Bronchial epithelial cell (primary cell): ENCODE data around the gene OR2M5. TPM values are rescaled to one million over a fixed set of nuclear protein-coding genes. Genes with fewer than 3 reads are reported as not detected.

Source experiments
- DNase-seq: peaks from one replicate; pipeline ENCODE4 v3.0.0-alpha.2; 2010; ENCODE audit warnings: low read depth
- FAIRE-seq: peaks from 2 replicates; lab custom pipeline; 2011; peaks lifted over from hg19 to GRCh38; lab: Jason Lieb, UNC
- H3K27me3 ChIP-seq: 2 replicates; pipeline ENCODE4 v1.5.1; 2011; ENCODE audit warnings: low read length; ENCODE audit not compliant: control insufficient read depth, insufficient read depth
- H3K36me3 ChIP-seq: 2 replicates; pipeline ENCODE4 v1.5.1; 2011; ENCODE audit warnings: low read length; ENCODE audit not compliant: control insufficient read depth, insufficient read depth
- H3K4me3 ChIP-seq: 2 replicates; pipeline ENCODE4 v1.5.1; 2011; ENCODE audit warnings: mild to moderate bottlenecking, low read depth, low read length, control low read depth
- total RNA-seq: library from RNA; depleted of rRNA; stranded (reverse); fragments of >200 nt; gene quantifications from 2 replicates; pipeline ENCODE4 v1.2.1, GENCODE V29; 2014
- TF ChIP-seq, protein P1 (sequence below): IDR thresholded peaks from 2 replicates; pipeline ENCODE4 v1.5.1; 2011; ENCODE audit warnings: mild to moderate bottlenecking, moderate library complexity, low read length, control low read depth, inconsistent platforms; ENCODE audit not compliant: insufficient read depth, severe bottlenecking

OR2M5 gene
- total RNA-seq, 1 donor from 2014 or later, result not detected

DNA sequence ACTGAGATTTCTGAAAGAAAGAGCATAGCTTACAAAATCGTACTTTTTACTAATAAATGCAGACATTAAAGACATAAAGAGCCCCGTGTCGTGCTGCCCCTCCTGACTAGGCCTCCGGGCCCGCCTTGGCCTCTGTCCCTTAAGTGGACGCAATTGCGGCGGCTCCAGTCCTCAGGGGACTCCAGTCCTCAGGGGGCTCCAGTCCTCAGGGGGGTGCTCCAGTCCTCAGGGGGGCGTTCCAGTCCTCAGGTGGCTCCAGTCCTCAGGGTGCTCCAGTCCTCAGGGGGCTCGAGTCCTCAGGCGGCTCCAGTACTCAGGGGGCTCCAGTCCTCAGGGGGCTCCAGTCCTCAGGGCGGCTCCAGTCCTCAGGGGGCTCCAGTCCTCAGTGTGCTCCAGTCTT is 19.1 kb downstream of the OR2M5 start:
- H3K27me3 ChIP-seq, result no peaks in the 10 kb centered on the region
- TF ChIP-seq, protein P1, sequence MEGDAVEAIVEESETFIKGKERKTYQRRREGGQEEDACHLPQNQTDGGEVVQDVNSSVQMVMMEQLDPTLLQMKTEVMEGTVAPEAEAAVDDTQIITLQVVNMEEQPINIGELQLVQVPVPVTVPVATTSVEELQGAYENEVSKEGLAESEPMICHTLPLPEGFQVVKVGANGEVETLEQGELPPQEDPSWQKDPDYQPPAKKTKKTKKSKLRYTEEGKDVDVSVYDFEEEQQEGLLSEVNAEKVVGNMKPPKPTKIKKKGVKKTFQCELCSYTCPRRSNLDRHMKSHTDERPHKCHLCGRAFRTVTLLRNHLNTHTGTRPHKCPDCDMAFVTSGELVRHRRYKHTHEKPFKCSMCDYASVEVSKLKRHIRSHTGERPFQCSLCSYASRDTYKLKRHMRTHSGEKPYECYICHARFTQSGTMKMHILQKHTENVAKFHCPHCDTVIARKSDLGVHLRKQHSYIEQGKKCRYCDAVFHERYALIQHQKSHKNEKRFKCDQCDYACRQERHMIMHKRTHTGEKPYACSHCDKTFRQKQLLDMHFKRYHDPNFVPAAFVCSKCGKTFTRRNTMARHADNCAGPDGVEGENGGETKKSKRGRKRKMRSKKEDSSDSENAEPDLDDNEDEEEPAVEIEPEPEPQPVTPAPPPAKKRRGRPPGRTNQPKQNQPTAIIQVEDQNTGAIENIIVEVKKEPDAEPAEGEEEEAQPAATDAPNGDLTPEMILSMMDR, result no peak
- DNase-seq (no peak), FAIRE-seq (no peak)
- H3K36me3 ChIP-seq, result no peaks in the 10 kb centered on the region
- no peak overlapping the region for H3K4me3 ChIP-seq

DNA sequence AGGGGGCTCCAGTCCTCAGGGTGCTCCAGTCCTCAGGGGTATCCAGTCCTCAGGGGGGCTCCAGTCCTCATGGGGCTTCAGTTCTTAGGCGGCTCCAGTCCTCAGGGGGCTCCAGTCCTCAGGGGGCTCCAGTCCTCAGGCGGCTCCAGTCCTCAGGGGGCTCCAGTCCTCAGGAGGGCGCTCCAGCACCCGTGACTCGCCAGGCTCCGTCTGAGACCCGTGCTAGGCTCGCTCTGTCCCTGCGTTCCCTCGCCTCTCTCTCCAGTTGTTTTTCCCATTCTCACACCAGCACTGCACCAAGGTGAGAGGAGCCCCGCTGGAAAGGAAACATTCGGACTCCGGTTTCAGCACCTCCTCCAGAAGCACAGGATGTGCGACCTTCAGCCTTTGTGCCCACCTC is 20.2 kb downstream of the OR2M5 start:
- TF ChIP-seq, protein P1, result no peak
- Histone ChIP-seq H3K4me3 (no peak overlapping the region), H3K36me3 (no peaks in the 10 kb centered on the region), H3K27me3 (no peaks in the 10 kb centered on the region)
- DNase-seq, result no peak
- no peak for FAIRE-seq

DNA sequence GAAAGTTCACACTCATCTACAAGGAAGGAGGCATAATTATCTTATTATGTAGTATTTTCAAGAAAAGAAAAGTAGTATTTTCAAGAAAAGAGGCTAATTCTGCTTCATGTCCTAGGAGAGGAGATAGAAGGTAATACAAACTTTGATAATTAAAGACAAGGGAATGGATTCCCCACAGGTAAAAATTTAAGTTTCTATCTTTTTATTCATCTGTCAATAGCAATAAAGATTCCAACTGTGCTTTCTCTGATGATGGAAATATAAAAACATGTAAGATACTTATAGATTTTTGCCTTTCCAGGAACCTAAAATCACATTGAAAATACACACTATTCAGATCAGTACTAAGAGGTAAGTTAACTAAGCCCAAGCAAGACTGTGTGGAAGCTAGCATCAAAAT is 29.6 kb downstream of the OR2M5 start, which contains the start of gene OR2M2:
Gene OR2M2, plus strand, starts transcription at position 301 of the 400 bp plus-strand sequence. CDS start 5,165 bp downstream, outside the sequence.
- no peaks in the 10 kb centered on the region for H3K36me3 ChIP-seq
- DNase-seq, result no peak
- H3K27me3 ChIP-seq, result no peaks in the 10 kb centered on the region
- TF ChIP-seq, protein P1, result no peak
- H3K4me3 ChIP-seq, result no peak within 1 kb of the TSS
- no peak for FAIRE-seq

DNA sequence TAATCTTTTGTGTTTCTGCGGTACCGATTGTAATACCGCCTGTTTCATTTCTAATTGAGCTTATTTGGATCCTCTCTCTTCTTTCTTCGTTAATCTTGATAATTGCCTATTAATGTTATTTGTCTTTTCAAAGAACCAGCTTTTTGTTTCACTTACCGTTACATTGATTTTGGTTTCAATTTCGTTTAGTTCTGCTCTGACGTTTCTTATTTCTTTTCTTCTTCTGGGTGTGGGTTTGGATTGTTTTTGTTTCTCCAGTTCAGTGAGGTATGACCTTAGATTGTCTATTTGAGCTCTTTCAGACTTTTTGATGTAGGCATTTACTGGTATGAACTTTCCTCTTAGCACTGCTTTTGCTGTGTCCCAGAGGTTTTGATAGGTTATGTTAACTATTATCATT is 39.0 kb downstream of the OR2M5 start:
- Histone ChIP-seq H3K27me3 (no peaks in the 10 kb centered on the region), H3K4me3 (no peak overlapping the region), H3K36me3 (no peaks in the 10 kb centered on the region)
- TF ChIP-seq, protein P1, result no peak
- FAIRE-seq (no peak), DNase-seq (no peak)

DNA sequence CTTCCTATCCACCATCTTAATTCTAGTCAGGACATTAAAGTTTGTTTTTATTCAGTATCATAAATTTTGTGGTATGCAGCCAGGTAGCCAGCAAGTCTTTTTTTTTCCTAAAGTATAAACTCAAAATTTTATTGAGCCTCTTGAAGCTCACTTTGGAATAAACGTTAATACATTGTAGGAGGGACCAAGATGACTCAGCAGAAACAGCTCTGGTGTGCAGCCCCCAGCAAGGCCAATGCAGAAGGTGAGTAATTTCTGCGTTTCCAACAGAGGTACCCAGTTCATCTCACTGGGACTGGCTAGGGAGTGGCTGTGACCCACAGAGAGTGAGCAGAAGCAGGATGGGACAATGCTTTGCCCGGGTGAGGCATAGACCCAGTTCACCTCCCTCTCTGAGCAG is 42.4 kb downstream of the OR2M5 start:
- TF ChIP-seq, protein P1, result no peak
- Histone ChIP-seq H3K4me3 (no peak overlapping the region), H3K27me3 (no peaks in the 10 kb centered on the region), H3K36me3 (no peaks in the 10 kb centered on the region)
- FAIRE-seq (no peak), DNase-seq (no peak)

DNA sequence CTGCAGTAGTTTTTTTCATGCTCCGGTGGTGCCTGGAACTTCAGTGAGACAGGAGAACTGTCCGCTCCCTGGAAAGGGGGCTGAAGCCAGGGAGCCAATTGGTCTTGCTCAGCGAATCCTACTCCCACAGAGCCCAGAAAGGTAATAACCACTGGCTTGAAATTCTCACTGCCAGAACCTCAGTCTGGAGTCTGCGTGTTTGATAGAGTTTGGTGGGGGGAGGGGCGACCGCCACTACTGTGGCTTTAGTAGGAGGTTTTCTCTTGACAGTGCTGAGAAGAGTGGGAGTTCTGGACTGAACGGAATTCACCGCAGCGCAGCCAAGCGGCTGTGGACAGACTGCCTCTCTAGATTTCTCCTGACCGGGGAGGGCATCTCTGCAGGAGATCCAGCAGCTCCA is 44.1 kb downstream of the OR2M5 start:
- H3K27me3 ChIP-seq, result no peaks in the 10 kb centered on the region
- H3K36me3 ChIP-seq, result no peaks in the 10 kb centered on the region
- no peak for FAIRE-seq
- no peak overlapping the region for H3K4me3 ChIP-seq
- TF ChIP-seq, protein P1, result no peak
- DNase-seq, result no peak
